ENCODE data around the gene PER2.

GRCh38 chr2:238322001-238322411 lies 33.6 kb upstream of the PER2 start:
- no peak for TF ChIP-seq CTCF (IDR thresholded peaks at IDR 0.05)
- TF ChIP-seq POLR2A (IDR thresholded peaks at IDR 0.05): no peak

Data from esophagus squamous epithelium (tissue), 4 donors.